OCI-LY7 (cell line): Measurements from ENCODE around the gene KPNA1. TPM values are rescaled to one million over a fixed set of nuclear protein-coding genes. Genes with fewer than 3 reads are reported as not detected.

Experiments used
- BruUV-seq: library from RNA; stranded (reverse); fragments of 400-500 nt; replicated peaks from 2 replicates; lab custom pipeline; 2021; lab: Mats Ljungman, UMichigan
- CTCF ChIA-PET: fragments of 300-600 bp; sonication (Branson Sonifier 250); formaldehyde crosslinking; loops from one replicate; lab custom pipeline; 2022; ENCODE audit warnings: antibody characterized with exemption; ENCODE audit not compliant: unreplicated experiment; lab: Charles Lee
- POLR2A ChIA-PET: fragments of 300-600 bp; sonication (Branson Sonifier 250); formaldehyde crosslinking; loops from one replicate; lab custom pipeline; 2022; ENCODE audit warnings: antibody characterized with exemption; lab: Charles Lee
- DNase-seq: peaks from one replicate; pipeline ENCODE4 v3.0.0-alpha.2; 2015; ENCODE audit warnings: low spot score
- H2AFZ ChIP-seq: fragments of 200-600 bp; sonication (generic), shearing (Covaris generic); 2 replicates; pipeline ENCODE4 v1.6.1; 2014; ENCODE audit warnings: mild to moderate bottlenecking, antibody characterized with exemption, low read length, moderate library complexity
- H3K27ac ChIP-seq: fragments of 200-600 bp; sonication (generic); 2 replicates; pipeline ENCODE4 v1.5.1; 2014; ENCODE audit warnings: mixed run types, low read depth, mild to moderate bottlenecking, moderate library complexity, low read length, inconsistent platforms; ENCODE audit not compliant: poor library complexity, severe bottlenecking
- H3K36me3 ChIP-seq: fragments of 200-600 bp; sonication (generic); 2 replicates; pipeline ENCODE4 v1.6.1; 2014; ENCODE audit warnings: mild to moderate bottlenecking, antibody characterized with exemption, low read length, moderate library complexity, mixed read lengths; ENCODE audit not compliant: insufficient read depth
- H3K4me1 ChIP-seq: fragments of 200-600 bp; sonication (generic); 2 replicates; pipeline ENCODE4 v1.5.1; 2014; ENCODE audit warnings: mild to moderate bottlenecking, low read length; ENCODE audit not compliant: insufficient read depth, poor library complexity, severe bottlenecking
- H3K4me2 ChIP-seq: fragments of 200-600 bp; sonication (generic); 2 replicates; pipeline ENCODE4 v1.6.1; 2014; ENCODE audit warnings: mild to moderate bottlenecking, low read length
- H3K4me3 ChIP-seq: fragments of 200-600 bp; sonication (generic); 2 replicates; pipeline ENCODE4 v1.5.1; 2014; ENCODE audit warnings: mild to moderate bottlenecking, low read depth, low read length; ENCODE audit not compliant: poor library complexity, severe bottlenecking
- H3K79me2 ChIP-seq: fragments of 200-600 bp; sonication (generic); 2 replicates; pipeline ENCODE4 v1.6.1; 2016; ENCODE audit warnings: low read depth, mild to moderate bottlenecking, low read length, moderate library complexity, mixed read lengths; ENCODE audit not compliant: insufficient read depth
- H3K9me2 ChIP-seq: fragments of 200-600 bp; sonication (generic); 2 replicates; pipeline ENCODE4 v1.6.1; 2016; ENCODE audit warnings: mild to moderate bottlenecking, low read length, mixed read lengths; ENCODE audit not compliant: insufficient read depth
- H3K9me3 ChIP-seq: fragments of 200-600 bp; sonication (generic); 2 replicates; pipeline ENCODE4 v1.6.1; 2014; ENCODE audit warnings: mild to moderate bottlenecking, mixed run types, low read length, mixed read lengths
- H4K20me1 ChIP-seq: fragments of 200-600 bp; sonication (generic); 2 replicates; pipeline ENCODE4 v1.6.1; 2014; ENCODE audit warnings: mild to moderate bottlenecking, antibody characterized with exemption, low read length, moderate library complexity, mixed read lengths; ENCODE audit not compliant: insufficient read depth
- EZH2phosphoT487 ChIP-seq: fragments of 200-600 bp; sonication (generic); IDR thresholded peaks from 2 replicates; pipeline ENCODE4 v1.6.1; 2018; ENCODE audit warnings: low read depth, borderline replicate concordance, mild to moderate bottlenecking, mixed run types, antibody characterized with exemption, low read length, moderate library complexity, mixed read lengths
- intact Hi-C: fragments of 100-400 bp; cut with micrococcal nuclease; formaldehyde crosslinking; loops from one replicate; pipeline ENCODE4 v1.10.0; 2022; ENCODE audit not compliant: unreplicated experiment
- total RNA-seq, 2 experiments: library from RNA; depleted of rRNA in 1 of 2; stranded (reverse); fragments of >200 nt in 1 of 2; shearing (Covaris generic) in 1 of 2; gene quantifications; 2 replicates each; pipeline ENCODE4 v1.2.3, GENCODE V29; 2014 to 2022
- TF ChIP-seq, protein P1 (sequence below): fragments of 200-600 bp; sonication (generic); conservative IDR thresholded peaks from 2 replicates; pipeline ENCODE4 v1.5.1; 2014; ENCODE audit warnings: mild to moderate bottlenecking, antibody characterized with exemption, low read length, moderate library complexity, mixed read lengths

The KPNA1 gene
- total RNA-seq, 2 experiments from 2014 or later = 20.0 to 77.5 TPM

GRCh38 chr3:122390665-122391064 lies 124.1 kb downstream of the KPNA1 start:
- no peak overlapping the region for H2AFZ ChIP-seq
- intact Hi-C loops = loop anchor here (5.0 kb wide), 1 partner anchor 272 kb away; no protein-coding TSS in a partner anchor

GRCh38 chr3:122389892-122390291 lies 124.8 kb downstream of the KPNA1 start:
- no peak for DNase-seq

More at GRCh38 chr3:122390665-122391064, 124.1 kb downstream of the KPNA1 start:
- peaks cover 6% of the 10 kb centered on the region for H3K4me1 ChIP-seq
- CTCF ChIA-PET = no interaction called here
- H3K4me2 ChIP-seq = no peak overlapping the region
- H3K4me3 ChIP-seq = no peak overlapping the region
- 0 out of 2 replicates have a peak, but pooled peaks cover 5% of the 10 kb centered on the region for H4K20me1 ChIP-seq
- TF ChIP-seq, protein P1, sequence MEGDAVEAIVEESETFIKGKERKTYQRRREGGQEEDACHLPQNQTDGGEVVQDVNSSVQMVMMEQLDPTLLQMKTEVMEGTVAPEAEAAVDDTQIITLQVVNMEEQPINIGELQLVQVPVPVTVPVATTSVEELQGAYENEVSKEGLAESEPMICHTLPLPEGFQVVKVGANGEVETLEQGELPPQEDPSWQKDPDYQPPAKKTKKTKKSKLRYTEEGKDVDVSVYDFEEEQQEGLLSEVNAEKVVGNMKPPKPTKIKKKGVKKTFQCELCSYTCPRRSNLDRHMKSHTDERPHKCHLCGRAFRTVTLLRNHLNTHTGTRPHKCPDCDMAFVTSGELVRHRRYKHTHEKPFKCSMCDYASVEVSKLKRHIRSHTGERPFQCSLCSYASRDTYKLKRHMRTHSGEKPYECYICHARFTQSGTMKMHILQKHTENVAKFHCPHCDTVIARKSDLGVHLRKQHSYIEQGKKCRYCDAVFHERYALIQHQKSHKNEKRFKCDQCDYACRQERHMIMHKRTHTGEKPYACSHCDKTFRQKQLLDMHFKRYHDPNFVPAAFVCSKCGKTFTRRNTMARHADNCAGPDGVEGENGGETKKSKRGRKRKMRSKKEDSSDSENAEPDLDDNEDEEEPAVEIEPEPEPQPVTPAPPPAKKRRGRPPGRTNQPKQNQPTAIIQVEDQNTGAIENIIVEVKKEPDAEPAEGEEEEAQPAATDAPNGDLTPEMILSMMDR = no peak
- no peak for TF ChIP-seq EZH2phosphoT487
- POLR2A ChIA-PET = interaction anchor here (0.7 kb wide), 2 partner anchors 14 to 43 kb away, joined by 3 read pairs; no protein-coding TSS in a partner anchor
- no TSS peak for BruUV-seq
- no peaks in the 10 kb centered on the region for H3K9me2 ChIP-seq
- H3K9me3 ChIP-seq = no peaks in the 10 kb centered on the region
- H3K79me2 ChIP-seq = peaks cover 4% of the 10 kb centered on the region; the same call in 1 of the 2 replicates
- peaks cover 31% of the 10 kb centered on the region for H3K36me3 ChIP-seq
- no peak for DNase-seq
- no peak overlapping the region for H3K27ac ChIP-seq

More at GRCh38 chr3:122389892-122390291, 124.8 kb downstream of the KPNA1 start:
- Histone ChIP-seq H3K9me3 (no peaks in the 10 kb centered on the region), H3K27ac (no peak overlapping the region), H3K36me3 (peaks cover 36% of the 10 kb centered on the region), H3K4me2 (no peak overlapping the region), H3K79me2 (peaks cover 12% of the 10 kb centered on the region; the same call in 1 of the 2 replicates), H3K4me3 (no peak overlapping the region), H3K9me2 (no peaks in the 10 kb centered on the region), H2AFZ (no peak overlapping the region), H4K20me1 (0 out of 2 replicates have a peak, but pooled peaks cover 5% of the 10 kb centered on the region), H3K4me1 (peaks cover 13% of the 10 kb centered on the region)
- POLR2A ChIA-PET = interaction anchor here (0.6 to 1.2 kb wide), 4 partner anchors 18 to 290 kb away, joined by 3 to 9 read pairs (median 3); no protein-coding TSS in a partner anchor
- TF ChIP-seq, protein P1 = no peak
- no peak for TF ChIP-seq EZH2phosphoT487
- CTCF ChIA-PET = no interaction called here
- intact Hi-C loops = loop anchor here (5.0 to 10.0 kb wide), 3 partner anchors 272 to 815 kb away; partner anchors contain the start of gene SEC22A
- no TSS peak for BruUV-seq
